ENCODE results near the gene JUND. TPM values are rescaled to one million over a fixed set of nuclear protein-coding genes. Genes with fewer than 3 reads are reported as not detected.
A peak's percentile ranks its signal among the peaks of the same experiment; 100 is the strongest.

Gene JUND
- total RNA-seq, 1 experiment from 2014 or later, result 94.9 TPM

DNA sequence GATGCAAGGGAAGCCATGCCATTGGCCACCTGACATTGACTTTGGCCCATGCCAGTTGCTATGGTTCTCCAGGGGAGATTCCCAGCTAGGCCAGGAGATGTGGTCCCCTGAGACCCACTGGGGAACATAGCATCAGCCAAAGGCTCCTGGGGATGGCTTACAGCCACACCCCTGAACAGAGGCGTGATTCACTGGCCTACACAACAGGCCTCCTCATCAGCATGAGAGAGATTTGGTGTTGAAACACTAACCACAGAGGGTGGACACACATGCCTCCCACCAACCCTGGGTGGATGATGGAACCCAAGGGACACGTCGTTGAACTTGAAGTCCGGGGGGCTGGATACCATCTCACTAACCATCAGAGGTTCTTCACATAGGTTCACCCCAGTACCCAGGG lies 21.5 kb downstream of the JUND start:
- H3K9me3 ChIP-seq (replicated peaks), result no peaks in the 10 kb centered on the region
- H3K27me3 ChIP-seq, result peaks cover 37% of the 10 kb centered on the region
- H3K4me3 ChIP-seq, result no peak overlapping the region
- H3K27ac ChIP-seq, result no peak overlapping the region
- H3K4me1 ChIP-seq, result no peaks in the 10 kb centered on the region
- no peaks in the 10 kb centered on the region for H3K36me3 ChIP-seq
- no peak for DNase-seq

DNA sequence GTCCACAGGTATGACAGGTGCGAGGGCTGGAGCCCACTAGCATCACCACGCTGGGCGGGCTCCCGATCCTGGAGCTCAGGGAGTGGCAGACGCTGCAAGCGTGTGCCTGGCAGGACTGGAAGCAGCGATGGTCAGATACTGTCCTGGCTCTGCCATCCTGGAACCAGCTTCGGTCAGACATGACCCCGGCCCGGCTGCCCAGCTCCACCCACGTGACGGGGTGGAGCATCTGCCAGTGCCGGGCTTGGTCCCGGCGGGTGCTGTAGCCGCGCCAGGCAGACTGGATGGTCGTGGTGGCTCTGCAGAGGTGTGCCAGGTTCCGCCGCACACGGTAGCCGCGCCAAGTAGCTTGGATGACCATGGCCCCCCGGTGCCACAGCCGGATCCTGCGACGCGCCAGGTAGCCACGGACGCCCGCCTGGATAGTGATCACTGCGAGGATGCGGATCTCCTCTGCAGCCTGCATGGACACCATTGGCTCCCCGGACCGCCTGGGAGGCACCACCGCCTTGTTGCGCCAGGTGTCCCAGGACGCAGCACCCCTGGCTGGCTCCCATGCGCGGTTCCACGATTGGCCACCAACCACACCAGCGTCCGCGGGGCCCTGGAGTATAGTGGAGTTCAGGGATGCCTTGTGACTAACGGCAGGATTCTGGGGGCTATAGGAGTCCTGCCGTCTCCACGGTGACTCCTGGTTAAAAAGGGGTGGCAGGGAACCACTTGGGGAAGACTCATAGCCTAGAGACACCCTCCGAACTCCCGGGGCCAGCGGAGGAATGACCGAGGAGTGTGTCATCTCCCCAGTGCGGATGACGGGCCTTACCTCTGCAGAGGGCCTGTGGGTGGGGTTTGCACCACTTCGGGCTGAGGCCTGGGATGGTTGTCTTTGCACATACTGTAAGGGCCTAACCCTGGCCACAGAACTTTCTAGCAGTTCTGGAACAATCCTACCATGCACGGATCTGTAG lies 23.6 kb downstream of the JUND start:
- no peaks in the 10 kb centered on the region for H3K4me1 ChIP-seq
- no peaks in the 10 kb centered on the region for H3K36me3 ChIP-seq
- H3K27me3 ChIP-seq, result peaks cover 48% of the 10 kb centered on the region
- H3K27ac ChIP-seq, result no peak overlapping the region
- no peaks in the 10 kb centered on the region for H3K9me3 ChIP-seq (replicated peaks)
- no peak for DNase-seq
- no peak overlapping the region for H3K4me3 ChIP-seq

DNA sequence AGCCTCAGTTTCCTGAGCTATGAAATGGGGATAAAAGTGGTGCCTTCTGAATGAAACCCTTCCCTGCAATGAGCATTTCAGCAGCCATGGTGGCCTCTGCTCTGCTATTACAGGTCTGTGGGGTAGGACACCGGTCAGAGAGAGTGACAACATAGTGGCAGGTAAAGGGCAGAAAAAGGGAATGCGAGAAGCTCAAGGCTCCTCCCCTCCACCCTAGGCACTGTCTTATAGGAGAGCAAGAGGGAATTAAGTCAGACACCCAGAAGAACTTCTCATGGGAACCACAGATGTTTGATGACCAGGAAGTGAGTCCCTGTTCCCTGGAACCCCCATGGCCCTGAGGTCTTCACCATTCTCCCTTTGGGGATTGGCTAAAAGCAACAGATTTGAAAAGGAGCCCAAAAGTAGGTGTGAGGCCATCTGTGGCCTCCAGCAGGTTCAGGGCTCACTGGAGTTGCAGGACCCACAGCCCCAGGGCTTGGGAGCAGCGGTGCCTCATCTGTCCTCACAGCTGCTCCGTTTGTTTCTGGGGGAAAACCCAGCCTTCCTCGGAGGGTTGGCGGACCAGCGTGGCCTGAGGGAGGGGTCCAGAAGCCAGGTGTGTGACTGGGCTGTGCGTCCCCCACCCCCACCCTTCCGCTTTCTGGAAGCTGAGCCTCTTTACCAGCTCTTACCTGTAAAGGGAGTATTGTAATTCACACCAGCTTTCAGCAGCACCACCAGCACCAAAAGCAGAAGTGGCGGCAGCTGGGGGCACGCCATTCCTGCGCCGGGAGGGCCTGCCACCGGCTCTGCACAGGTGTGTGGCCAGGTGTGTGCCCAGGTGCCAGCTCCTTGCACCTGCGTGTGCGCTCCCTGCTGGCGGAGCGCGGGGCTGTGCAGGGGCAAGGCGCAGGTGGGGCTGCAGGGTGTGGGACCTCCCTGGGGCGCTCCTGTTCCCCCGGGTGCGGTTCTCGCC lies 26.6 kb downstream of the JUND start:
- Histone ChIP-seq H3K27ac (no peak overlapping the region), H3K27me3 (peaks cover 44% of the 10 kb centered on the region), H3K9me3 (replicated peaks) (no peaks in the 10 kb centered on the region), H3K36me3 (no peaks in the 10 kb centered on the region), H3K4me1 (no peaks in the 10 kb centered on the region), H3K4me3 (no peak overlapping the region)
- DNase-seq, result no peak

DNA sequence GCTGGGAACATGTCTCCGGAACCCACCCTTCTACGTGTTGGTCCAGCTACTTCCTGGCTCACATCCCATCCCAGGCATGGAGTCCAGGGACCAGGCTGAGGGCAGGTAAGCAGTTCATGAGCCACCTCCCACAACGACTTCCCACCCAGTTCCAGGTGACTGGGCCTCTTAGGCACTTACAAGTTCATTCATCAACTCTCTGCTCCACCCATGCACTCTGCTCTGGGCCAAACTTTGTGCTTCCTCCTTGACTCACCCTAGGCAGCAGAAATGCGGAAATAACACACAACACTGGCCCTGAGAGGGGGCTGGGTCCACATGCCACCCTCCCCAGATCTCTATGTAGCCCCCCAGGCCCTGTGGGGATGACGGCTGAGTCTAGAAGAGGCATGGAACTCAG lies 27.7 kb downstream of the JUND start:
- DNase-seq, result no peak
- no peak overlapping the region for H3K4me3 ChIP-seq
- no peaks in the 10 kb centered on the region for H3K4me1 ChIP-seq
- H3K9me3 ChIP-seq (replicated peaks), result no peaks in the 10 kb centered on the region
- no peaks in the 10 kb centered on the region for H3K36me3 ChIP-seq
- peaks cover 39% of the 10 kb centered on the region for H3K27me3 ChIP-seq
- H3K27ac ChIP-seq, result no peak overlapping the region

DNA sequence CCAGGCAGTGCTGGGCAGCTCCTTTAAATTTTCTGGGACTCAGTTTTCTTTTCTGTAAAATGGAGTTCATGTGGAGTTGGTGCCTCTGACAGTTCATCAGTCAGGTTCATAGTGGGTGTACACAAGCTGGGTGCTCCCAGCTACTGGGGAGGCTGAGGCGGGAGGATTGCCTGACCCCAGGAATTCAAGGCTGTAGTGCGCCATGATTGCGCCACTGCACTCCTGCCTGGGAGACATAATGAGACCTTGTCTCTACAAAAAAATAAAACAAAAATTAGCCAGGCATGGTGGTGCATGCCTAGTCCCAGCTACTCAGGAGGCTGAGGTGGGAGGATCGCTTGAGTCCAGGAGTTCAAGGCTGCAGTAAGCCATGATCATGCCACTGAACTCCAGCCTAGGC lies 28.3 kb downstream of the JUND start:
- no peak overlapping the region for H3K27ac ChIP-seq
- H3K36me3 ChIP-seq, result no peaks in the 10 kb centered on the region
- DNase-seq, result no peak
- H3K9me3 ChIP-seq (replicated peaks), result no peaks in the 10 kb centered on the region
- no peak overlapping the region for H3K4me3 ChIP-seq
- H3K4me1 ChIP-seq, result no peaks in the 10 kb centered on the region
- H3K27me3 ChIP-seq, result peaks cover 34% of the 10 kb centered on the region

DNA sequence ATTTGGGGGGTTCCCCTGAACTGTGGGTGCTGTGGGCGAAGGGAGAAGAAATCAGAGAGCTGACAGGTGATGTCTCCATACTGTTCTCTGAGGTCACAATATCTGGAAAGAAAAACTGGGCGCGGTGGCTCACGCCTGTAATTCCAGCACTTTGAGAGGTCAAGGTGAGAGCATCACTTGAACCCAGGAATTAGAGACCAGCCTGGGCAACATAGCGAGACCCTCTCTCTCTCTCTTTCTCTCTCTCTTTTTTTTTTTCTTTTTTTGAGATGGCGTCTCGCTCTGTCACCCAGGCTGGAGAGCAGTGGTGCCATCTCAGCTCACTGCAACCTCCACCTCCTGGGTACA lies 29.1 kb downstream of the JUND start:
- Histone ChIP-seq H3K27ac (no peak overlapping the region), H3K27me3 (peaks cover 28% of the 10 kb centered on the region), H3K9me3 (replicated peaks) (no peaks in the 10 kb centered on the region), H3K4me1 (no peaks in the 10 kb centered on the region), H3K4me3 (no peak overlapping the region), H3K36me3 (no peaks in the 10 kb centered on the region)
- DNase-seq, result no peak

DNA sequence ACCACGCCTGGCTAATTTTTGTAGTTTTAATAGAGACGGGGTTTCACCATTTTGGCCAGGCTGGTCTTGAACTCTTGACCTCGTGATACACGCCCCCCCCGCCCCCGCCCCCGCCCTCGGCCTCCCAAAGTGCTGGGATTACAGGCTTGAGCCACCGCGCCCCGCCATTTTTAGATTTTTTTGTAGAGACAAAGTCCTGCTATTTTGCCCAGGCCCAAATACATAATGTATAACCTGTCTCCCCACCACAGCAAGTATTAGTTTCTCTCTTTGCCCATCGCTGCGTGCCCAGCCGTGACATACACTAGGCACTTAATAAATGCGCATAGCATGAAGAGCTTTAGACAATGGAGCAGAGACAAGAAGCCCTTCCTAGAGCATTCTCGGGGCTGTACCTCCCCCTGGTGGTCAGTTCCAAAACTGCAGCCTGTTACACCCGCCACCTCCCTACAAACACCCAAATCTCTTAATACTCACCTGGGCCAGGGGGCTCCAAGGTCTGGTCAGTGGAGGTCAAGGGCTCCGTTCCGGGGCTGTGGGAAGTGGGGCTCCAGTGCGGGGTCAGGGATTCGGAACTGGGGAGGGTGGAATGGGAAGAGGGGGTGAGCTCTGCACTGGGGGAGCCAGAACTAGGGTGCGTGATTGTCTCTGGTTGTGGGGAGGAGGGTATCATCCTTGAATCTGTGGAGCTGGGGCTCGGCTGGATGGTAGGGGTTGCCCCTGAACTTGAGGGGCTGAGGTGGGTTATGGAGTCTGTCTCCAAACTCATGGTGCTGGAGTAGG lies 29.6 kb downstream of the JUND start:
- H3K4me3 ChIP-seq, result no peak overlapping the region
- no peaks in the 10 kb centered on the region for H3K9me3 ChIP-seq (replicated peaks)
- peaks cover 24% of the 10 kb centered on the region for H3K27me3 ChIP-seq
- peak; percentile 56 to 89 for DNase-seq
- no peak overlapping the region for H3K27ac ChIP-seq
- H3K4me1 ChIP-seq, result no peaks in the 10 kb centered on the region
- H3K36me3 ChIP-seq, result no peaks in the 10 kb centered on the region

DNA sequence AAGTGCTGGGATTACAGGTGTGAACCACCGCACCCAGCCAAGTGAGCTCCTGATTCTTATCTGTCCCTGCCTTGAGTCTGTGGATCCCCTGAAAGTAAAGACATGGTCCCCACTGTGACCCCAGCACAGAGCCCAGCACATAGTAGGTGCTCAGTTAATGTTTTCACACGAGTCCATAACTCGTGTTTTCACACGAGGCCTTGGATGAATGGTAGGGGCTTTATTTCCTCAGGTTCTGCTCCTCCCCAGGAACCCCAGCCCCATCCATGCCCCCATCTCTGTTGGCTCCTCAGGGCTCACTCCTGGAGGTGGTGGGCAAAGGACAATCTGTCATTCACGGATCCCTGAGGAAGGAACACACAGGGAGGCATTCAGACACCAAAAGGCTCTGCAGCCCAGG lies 31.6 kb downstream of the JUND start:
- no peak overlapping the region for H3K4me3 ChIP-seq
- no peaks in the 10 kb centered on the region for H3K4me1 ChIP-seq
- DNase-seq, result no peak
- no peaks in the 10 kb centered on the region for H3K36me3 ChIP-seq
- no peak overlapping the region for H3K27ac ChIP-seq
- 0 out of 2 replicates have a peak, but pooled peaks cover 2% of the 10 kb centered on the region for H3K9me3 ChIP-seq (replicated peaks)
- peaks cover 10% of the 10 kb centered on the region for H3K27me3 ChIP-seq

DNA sequence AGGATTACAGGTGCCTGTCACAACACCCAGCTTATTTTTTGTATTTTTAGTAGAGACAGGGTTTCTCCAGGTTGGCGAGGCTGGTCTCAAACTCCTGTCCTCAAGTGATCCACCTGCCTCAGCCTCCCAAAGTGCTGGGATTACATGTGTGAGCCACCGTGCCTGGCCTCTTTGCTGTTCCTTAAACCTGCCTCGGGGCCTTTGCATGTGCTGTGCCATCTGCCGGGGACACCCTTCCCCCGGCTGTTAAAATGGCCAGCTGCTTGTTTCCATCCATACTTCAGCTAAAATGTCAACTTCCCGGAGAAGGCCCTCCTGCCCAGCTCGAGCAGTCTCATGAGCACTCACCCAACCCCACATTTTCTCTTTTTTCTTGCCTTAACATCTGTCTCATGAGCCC lies 36.1 kb downstream of the JUND start:
- Histone ChIP-seq H3K4me3 (no peak overlapping the region), H3K36me3 (no peaks in the 10 kb centered on the region), H3K27me3 (peaks cover 14% of the 10 kb centered on the region; the same call in 1 of the 2 replicates), H3K9me3 (replicated peaks) (0 out of 2 replicates have a peak, but pooled peaks cover 2% of the 10 kb centered on the region), H3K27ac (no peak overlapping the region), H3K4me1 (no peaks in the 10 kb centered on the region)
- DNase-seq, result no peak

DNA sequence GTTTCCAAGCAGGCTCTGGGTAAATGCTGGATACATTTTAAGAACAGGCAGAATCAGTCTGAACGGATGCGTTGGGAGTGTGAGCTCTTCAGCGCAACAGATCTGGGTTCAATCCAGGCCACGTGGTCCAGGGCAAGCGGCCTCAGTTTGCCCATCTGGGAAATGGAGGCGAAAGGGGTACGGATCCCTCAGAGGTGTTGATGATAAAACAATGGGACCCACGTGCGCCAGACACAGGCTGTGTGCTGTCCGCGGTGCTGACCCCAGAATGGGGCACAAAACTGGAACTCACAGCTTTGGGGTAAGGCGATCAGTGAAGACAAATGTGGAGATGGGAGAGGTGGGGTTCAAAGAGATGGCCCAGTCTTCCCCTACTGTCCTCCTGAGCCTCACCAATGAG lies 42.1 kb downstream of the JUND start:
- H3K9me3 ChIP-seq (replicated peaks), result no peaks in the 10 kb centered on the region
- peaks cover 25% of the 10 kb centered on the region for H3K27me3 ChIP-seq
- H3K27ac ChIP-seq, result no peak overlapping the region
- no peak overlapping the region for H3K4me3 ChIP-seq
- DNase-seq, result no peak
- H3K4me1 ChIP-seq, result no peaks in the 10 kb centered on the region
- no peaks in the 10 kb centered on the region for H3K36me3 ChIP-seq

DNA sequence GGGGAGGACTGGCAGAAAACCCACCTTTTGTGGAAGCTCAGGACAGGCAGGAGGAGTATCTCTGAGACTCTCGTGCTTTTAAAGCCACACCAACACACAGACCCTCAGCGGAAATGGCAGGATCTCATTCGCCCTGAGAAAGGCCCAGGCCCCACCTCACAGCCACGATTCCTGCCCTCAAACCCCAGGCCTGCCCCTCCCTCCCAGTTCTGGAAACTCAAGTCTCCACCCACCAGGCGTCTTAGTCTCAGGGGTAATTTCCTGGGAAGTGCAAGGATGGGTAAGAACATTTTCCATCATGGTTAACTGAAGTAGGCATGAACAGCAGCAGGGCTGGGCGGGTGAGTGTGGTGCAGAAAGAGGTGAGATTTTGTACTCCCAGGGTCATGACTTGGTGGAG lies 47.2 kb downstream of the JUND start:
- H3K27ac ChIP-seq, result no peak overlapping the region
- DNase-seq, result no peak
- no peaks in the 10 kb centered on the region for H3K9me3 ChIP-seq (replicated peaks)
- no peaks in the 10 kb centered on the region for H3K4me1 ChIP-seq
- no peak overlapping the region for H3K4me3 ChIP-seq
- H3K36me3 ChIP-seq, result no peaks in the 10 kb centered on the region
- peaks cover 2% of the 10 kb centered on the region for H3K27me3 ChIP-seq

DNA sequence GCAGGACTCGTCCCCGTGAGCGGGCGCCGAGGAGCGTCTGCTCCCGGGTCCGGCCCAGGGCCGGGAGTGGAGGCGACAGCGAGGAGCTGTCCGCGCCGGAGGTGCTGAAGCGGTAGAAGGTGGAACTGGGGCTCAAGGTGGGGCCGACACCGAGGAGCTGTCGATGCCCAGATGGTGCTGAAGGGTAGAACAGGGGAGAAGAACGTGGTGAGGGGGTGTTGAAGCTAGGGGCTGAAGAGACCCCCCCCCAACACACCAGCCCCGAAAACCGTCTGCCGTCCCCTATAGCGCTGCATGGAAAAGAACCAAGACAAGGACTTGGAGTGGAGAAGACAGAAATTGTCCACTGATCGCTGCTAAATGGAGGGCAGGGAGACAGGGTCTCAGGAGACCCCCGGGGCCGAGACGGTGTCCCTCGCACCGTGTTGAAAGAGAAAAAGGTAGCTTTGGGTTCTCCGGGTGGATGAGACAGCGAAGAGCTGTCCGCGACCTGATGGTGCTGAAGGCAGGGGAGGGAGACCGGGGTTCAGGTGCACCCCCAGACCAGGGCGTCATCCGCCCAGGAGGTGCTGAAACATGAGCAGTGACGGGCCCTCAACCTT lies 48.1 kb downstream of the JUND start:
- Histone ChIP-seq H3K4me3 (no peak overlapping the region), H3K9me3 (replicated peaks) (no peaks in the 10 kb centered on the region), H3K27ac (no peak overlapping the region), H3K4me1 (no peaks in the 10 kb centered on the region), H3K27me3 (no peaks in the 10 kb centered on the region), H3K36me3 (no peaks in the 10 kb centered on the region)
- peak; percentile 63 to 68 for DNase-seq

DNA sequence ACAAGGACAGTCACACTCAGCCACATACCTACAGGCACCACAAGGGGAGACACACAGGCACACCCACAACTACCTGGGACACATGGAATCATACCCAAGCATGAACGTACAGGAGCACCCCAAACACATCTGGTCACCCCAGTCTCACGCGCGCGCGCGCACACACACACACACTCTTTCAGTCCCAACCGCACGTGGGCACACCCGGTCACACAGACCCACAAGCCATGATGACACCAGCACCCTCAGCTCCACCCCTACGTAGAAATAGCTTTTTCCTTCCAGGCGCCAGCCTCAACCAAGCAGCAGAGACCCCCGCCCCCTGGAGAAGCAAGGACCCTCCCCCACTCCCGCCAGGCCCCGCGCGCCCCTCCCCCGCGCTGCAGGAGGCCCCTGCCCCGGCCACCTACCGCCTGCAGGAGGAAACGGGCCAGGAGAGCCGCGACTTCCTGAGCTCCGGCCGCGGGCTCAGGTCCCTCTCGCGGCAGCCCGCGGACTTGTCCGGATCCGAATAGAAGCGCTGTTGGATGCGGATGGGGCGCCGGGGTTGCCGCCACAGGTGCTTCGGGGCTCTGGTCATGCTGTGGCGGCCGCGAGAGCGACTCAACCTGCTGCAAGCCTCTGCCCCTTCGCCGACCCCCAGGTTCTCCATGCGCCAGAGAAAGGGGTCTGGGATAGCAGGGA lies 48.7 kb downstream of the JUND start:
- no peak for DNase-seq
- Histone ChIP-seq H3K4me3 (no peak overlapping the region), H3K4me1 (no peaks in the 10 kb centered on the region), H3K27me3 (no peaks in the 10 kb centered on the region), H3K27ac (no peak overlapping the region), H3K36me3 (no peaks in the 10 kb centered on the region), H3K9me3 (replicated peaks) (no peaks in the 10 kb centered on the region)

DNA sequence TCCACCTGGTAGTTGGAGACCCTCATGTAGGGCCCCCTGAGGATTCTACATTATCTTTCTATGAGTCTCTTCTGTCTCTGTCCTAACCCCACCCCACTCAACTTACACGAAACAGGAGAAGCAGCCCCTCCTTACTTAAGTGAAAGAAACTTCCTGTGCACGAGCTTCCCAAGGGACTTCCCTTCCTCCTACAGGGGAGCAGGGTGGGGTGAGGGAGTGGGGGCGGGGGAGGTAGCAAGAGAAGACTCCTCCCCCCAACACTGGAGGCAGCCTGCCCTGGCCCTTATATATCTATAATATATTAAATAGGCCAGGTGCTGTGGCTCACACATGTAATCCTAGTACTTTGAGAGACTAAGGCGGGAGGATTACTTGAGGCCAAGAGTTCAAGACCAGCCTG lies 49.6 kb downstream of the JUND start:
- Histone ChIP-seq H3K9me3 (replicated peaks) (no peaks in the 10 kb centered on the region), H3K36me3 (no peaks in the 10 kb centered on the region), H3K4me1 (no peaks in the 10 kb centered on the region), H3K4me3 (no peak overlapping the region), H3K27ac (no peak overlapping the region), H3K27me3 (no peaks in the 10 kb centered on the region)
- DNase-seq, result peak in 1 of 2 experiments; percentile 18

All from SJCRH30 (cell line).